Esophagus muscularis mucosa (tissue), 4 donors: ENCODE measurements around the gene AUP1. TPM values are rescaled to one million over a fixed set of nuclear protein-coding genes. Genes with fewer than 3 reads are reported as not detected.

Experiments used
- DNase-seq: peaks from one replicate; pipeline ENCODE4 v3.0.0-alpha.2; 2017; ENCODE audit errors: extremely low spot score
- H3K27ac ChIP-seq, 4 donors: fragments of 200-600 bp; sonication (generic); replicated peaks in 1 of 4; 1 replicate in 3 of 4; 2 replicates in 1 of 4; pipeline ENCODE4 v1.5.1; 2016 to 2019; ENCODE audit warnings: mild to moderate bottlenecking in 1 of 4
- H3K27me3 ChIP-seq, 4 donors: fragments of 200-600 bp; sonication (generic); one replicate each; pipeline versions ENCODE4 v1.5.1 to v1.6.0; 2016 to 2019
- H3K36me3 ChIP-seq, 4 donors: fragments of 200-600 bp; sonication (generic); one replicate each; pipeline ENCODE4 v1.5.1; 2016 to 2019
- H3K4me1 ChIP-seq, 4 donors: fragments of 200-600 bp; sonication (generic); one replicate each; pipeline ENCODE4 v1.5.1; 2016 to 2019
- H3K4me3 ChIP-seq, 4 donors: fragments of 200-600 bp; sonication (generic); 1 replicate in 2 of 4; 2 replicates in 2 of 4; pipeline ENCODE4 v1.5.1; 2016 to 2019; ENCODE audit warnings: mild to moderate bottlenecking in 4 of 4, moderate library complexity in 1 of 4
- H3K9me3 ChIP-seq, 4 donors: fragments of 200-600 bp; sonication (generic); 1 replicate in 3 of 4; 2 replicates in 1 of 4; pipeline ENCODE4 v1.5.1; 2016 to 2019
- CTCF ChIP-seq, 3 experiments: fragments of 200-600 bp in 2 of 3; fragments of 450-650 bp in 1 of 3; sonication (generic) in 2 of 3; IDR thresholded peaks; one replicate each; pipeline ENCODE4 v1.5.1; 2017 to 2019; ENCODE audit warnings: antibody characterized with exemption in 3 of 3, mild to moderate bottlenecking in 2 of 3, moderate library complexity in 1 of 3
- EP300 ChIP-seq: sonication (generic); formaldehyde crosslinking; IDR thresholded peaks from one replicate; pipeline ENCODE4 v1.6.1; 2017; ENCODE audit warnings: antibody characterized with exemption
- POLR2A ChIP-seq: fragments of 450-650 bp; IDR thresholded peaks from one replicate; pipeline ENCODE4 v1.6.1; 2017; ENCODE audit warnings: antibody characterized with exemption, moderate library complexity, mild to moderate bottlenecking, low read depth
- POLR2AphosphoS5 ChIP-seq, 2 donors: sonication (generic); formaldehyde crosslinking; IDR thresholded peaks; one replicate each; pipeline ENCODE4 v1.6.1; 2017; ENCODE audit warnings: antibody characterized with exemption in 2 of 2
- WGBS: methylation state at CpG from one replicate; pipeline ENCODE4 v1.1.5; 2018; 5-methylcytosine and 5-hydroxymethylcytosine counted together
- intact Hi-C: fragments of 100-400 bp; cut with DNase I; formaldehyde crosslinking; loops from one replicate; pipeline ENCODE4 v1.15.1; 2023
- total RNA-seq, 4 donors: library from RNA; depleted of rRNA; stranded (reverse); fragments of >200 nt; gene quantifications; one replicate each; pipeline versions ENCODE4 v1.1.0 to v1.2.1, GENCODE V29; 2016

AUP1 gene
- total RNA-seq, 4 donors from 2014 or later = 83.6 to 95.1 (median 89.6) TPM

- H3K4me3 ChIP-seq = no peak overlapping the region
- H3K36me3 ChIP-seq = no peaks in the 10 kb centered on the region
- DNase-seq = no peak
- H3K27ac ChIP-seq = no peak overlapping the region
- no peaks in the 10 kb centered on the region for H3K9me3 ChIP-seq
- H3K4me1 ChIP-seq = no peaks in the 10 kb centered on the region
- intact Hi-C loops = no loop called here
- 73% methylated on average over 1 of the region's 1 CpG for WGBS
- H3K27me3 ChIP-seq = peaks cover 0 to 5% (median 0%) of the 10 kb centered on the region in 4 donors
- TF ChIP-seq EP300 (no peak), POLR2AphosphoS5 (IDR thresholded peaks at IDR 0.05) (no peak), CTCF (IDR thresholded peaks at IDR 0.05) (no peak), POLR2A (no peak)
These were observed 41.6 kb upstream of the AUP1 start for GRCh38 chr2:74571058-74571457.

GRCh38 chr2:74569686-74570085, 40.2 kb upstream of the AUP1 start:
- no peak for DNase-seq
- H3K9me3 ChIP-seq = no peaks in the 10 kb centered on the region
- H3K4me3 ChIP-seq = no peak overlapping the region

GRCh38 chr2:74567881-74568280, 38.4 kb upstream of the AUP1 start:
- 72% methylated on average over 5 of the region's 5 CpGs for WGBS
- no peak for DNase-seq
- intact Hi-C loops = no loop called here
- TF ChIP-seq POLR2A (no peak), EP300 (no peak), POLR2AphosphoS5 (IDR thresholded peaks at IDR 0.05) (no peak), CTCF (IDR thresholded peaks at IDR 0.05) (no peak)
- H3K27ac ChIP-seq = no peak overlapping the region
- H3K4me1 ChIP-seq = no peaks in the 10 kb centered on the region
- H3K36me3 ChIP-seq = no peaks in the 10 kb centered on the region
- H3K4me3 ChIP-seq = no peak overlapping the region
- no peaks in the 10 kb centered on the region for H3K9me3 ChIP-seq
- H3K27me3 ChIP-seq = peaks cover 0 to 14% (median 0%) of the 10 kb centered on the region in 4 donors

More at GRCh38 chr2:74569686-74570085, 40.2 kb upstream of the AUP1 start:
- no peak for TF ChIP-seq POLR2A
- no peak for TF ChIP-seq POLR2AphosphoS5 (IDR thresholded peaks at IDR 0.05)
- TF ChIP-seq EP300 = no peak
- no peak for TF ChIP-seq CTCF (IDR thresholded peaks at IDR 0.05)
- Histone ChIP-seq H3K27me3 (peaks cover 0 to 2% (median 0%) of the 10 kb centered on the region in 4 donors), H3K4me1 (no peaks in the 10 kb centered on the region), H3K27ac (no peak overlapping the region), H3K36me3 (no peaks in the 10 kb centered on the region)
- 38% methylated on average over 1 of the region's 1 CpG for WGBS
- intact Hi-C loops = no loop called here

- DNase-seq = no peak
- H3K4me1 ChIP-seq = no peaks in the 10 kb centered on the region
- intact Hi-C loops = no loop called here
- peaks cover 0 to 19% (median 0%) of the 10 kb centered on the region in 4 donors for H3K27me3 ChIP-seq
- TF ChIP-seq EP300 (no peak), POLR2A (no peak), CTCF (IDR thresholded peaks at IDR 0.05) (no peak), POLR2AphosphoS5 (IDR thresholded peaks at IDR 0.05) (no peak)
- H3K4me3 ChIP-seq = no peak overlapping the region
- no peaks in the 10 kb centered on the region for H3K9me3 ChIP-seq
- no peaks in the 10 kb centered on the region for H3K36me3 ChIP-seq
- H3K27ac ChIP-seq = no peak overlapping the region
These were observed 37.2 kb upstream of the AUP1 start for GRCh38 chr2:74566754-74567085.

- 74% methylated on average over 7 of the region's 7 CpGs for WGBS
- H3K9me3 ChIP-seq = no peaks in the 10 kb centered on the region
- no peak for TF ChIP-seq EP300
- H3K27ac ChIP-seq = no peak overlapping the region
- no peak for DNase-seq
- H3K4me1 ChIP-seq = no peaks in the 10 kb centered on the region
- no peak overlapping the region for H3K4me3 ChIP-seq
- peaks cover 0 to 19% (median 0%) of the 10 kb centered on the region in 4 donors for H3K27me3 ChIP-seq
- no peaks in the 10 kb centered on the region for H3K36me3 ChIP-seq
- intact Hi-C loops = no loop called here
These were observed 36.7 kb upstream of the AUP1 start for GRCh38 chr2:74566076-74566753.
